Stimulated activated CD8-positive, alpha-beta memory T cell treated with anti-CD3 and anti-CD28 coated beads, Interleukin-12 subunit alpha, Interleukin-12 subunit beta, amount 100 ng/mL, for 4 hours (primary cell): ENCODE measurements around the gene FUOM.
A peak's percentile ranks its signal among the peaks of the same experiment; 100 is the strongest.
"Not testable (repeated sequence)": the region's sequence is repeated elsewhere in the genome, so short reads cannot be mapped to it uniquely, and the experiment has no call there.

Experiments used
- DNase-seq: peaks from one replicate; pipeline ENCODE4 v3.0.0-alpha.2; 2020; ENCODE audit warnings: low read depth

Gene FUOM

DNA sequence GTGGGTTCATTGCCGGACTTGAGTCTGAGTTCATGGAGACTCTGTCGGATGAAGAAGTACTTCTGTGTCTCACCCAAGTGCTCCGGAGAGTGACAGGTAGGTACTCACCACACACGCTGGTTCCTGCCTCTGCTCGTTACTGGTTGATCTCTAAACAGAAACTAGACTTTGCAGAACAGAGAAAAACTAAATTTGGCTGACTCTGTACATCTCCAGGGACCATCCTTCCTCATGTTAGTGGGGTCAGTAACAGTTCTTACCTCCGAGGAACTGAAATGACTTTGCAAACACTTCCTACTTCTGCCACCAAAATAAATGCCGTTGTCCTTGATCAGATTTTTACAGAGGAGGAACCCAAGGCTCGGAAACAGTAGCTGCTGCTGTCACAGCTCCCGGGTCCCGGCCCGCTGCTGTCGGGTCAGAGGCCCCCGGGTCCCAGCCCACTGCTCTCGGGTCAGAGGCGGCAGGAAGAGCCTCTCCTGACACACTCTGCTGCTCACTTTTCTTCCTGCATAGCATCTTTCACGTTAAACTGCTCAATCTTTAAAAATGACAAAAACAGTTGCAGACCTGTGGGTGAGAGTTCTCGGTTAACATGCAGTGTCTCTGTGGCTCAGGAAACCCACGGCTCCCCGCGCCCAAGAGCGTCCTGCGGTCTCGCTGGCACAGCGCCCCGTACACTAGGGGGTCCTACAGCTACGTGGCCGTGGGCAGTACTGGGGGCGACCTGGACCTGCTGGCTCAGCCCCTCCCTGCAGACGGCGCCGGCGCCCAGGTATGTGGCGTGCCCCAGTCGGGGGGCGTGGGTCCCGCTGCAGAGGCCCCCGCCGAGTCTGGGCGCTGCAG lies 31.4 kb upstream of the FUOM start:
- no peak for DNase-seq

DNA sequence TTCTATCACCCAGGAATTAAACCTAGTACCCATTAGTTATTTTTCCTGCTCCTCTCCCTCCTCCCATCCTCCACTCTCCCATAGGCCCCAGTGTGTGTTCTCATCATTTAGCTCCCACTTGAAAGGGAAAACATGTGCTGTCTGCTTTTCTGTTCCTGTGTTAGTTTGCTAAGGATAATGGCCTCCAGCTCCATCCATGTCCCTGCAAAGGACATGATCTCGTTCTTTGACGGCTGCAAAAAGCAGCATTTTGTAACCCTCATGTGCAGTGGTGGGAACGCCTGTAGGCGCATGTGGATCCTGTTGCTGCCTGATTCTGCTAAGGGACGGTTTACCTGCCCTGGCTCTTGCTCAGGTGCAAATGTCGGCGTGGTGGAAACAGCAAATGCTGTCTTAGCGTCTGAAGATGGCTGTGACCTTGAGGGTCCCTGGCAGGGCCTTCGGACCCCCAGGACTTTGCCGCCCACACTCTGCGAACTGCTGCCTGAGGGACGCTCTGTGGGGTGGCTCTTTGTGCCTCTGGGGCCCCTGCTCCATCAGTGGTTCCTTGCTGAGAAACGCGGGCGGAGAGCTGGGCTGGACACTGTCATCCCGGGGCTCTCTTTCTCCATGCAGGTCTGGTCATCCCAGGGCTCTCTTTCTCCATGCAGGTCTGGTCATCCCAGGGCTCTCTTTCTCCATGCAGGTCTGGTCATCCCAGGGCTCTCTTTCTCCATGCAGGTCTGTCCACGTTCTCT lies 30.6 kb upstream of the FUOM start:
- no peak for DNase-seq

DNA sequence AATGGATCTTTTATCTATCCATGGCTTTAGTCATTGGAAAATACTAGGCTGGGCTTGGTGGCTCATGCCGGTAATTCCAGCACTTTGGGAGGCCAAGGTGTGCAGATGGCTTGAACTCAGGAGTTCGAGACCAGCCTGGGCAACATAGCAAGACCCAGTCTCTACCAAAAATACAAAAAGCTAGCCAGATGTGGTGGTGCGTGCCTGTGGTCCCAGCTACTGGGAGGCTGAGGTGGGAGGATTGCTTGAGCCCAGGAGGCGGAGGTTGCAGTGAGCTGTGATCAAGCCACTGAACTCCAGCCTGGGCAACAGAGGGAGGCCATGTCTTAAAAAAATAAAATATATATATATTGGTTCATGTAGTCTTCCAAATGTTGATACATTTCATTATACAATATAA lies 29.1 kb upstream of the FUOM start:
- DNase-seq: not testable (repeated sequence)

DNA sequence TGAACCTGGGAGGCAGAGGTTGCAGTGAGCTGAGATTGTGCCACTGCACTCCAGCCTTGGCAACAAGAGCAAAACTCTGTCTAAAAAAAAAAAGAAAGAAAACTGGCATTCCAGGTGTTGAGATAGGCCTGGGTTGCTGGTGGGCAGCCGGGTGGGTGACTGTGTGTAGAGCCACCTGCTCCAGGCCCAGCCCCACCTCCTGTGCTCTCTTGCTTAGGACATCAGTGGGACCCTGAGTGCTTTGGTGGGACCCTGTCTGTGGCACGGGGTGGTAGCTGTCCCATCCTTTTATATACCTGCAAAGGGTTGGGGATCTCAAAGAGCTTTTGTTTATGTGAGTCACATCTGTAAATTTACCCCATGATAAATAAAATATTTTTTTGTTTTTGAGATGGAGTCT lies 27.4 kb upstream of the FUOM start:
- no peak for DNase-seq

DNA sequence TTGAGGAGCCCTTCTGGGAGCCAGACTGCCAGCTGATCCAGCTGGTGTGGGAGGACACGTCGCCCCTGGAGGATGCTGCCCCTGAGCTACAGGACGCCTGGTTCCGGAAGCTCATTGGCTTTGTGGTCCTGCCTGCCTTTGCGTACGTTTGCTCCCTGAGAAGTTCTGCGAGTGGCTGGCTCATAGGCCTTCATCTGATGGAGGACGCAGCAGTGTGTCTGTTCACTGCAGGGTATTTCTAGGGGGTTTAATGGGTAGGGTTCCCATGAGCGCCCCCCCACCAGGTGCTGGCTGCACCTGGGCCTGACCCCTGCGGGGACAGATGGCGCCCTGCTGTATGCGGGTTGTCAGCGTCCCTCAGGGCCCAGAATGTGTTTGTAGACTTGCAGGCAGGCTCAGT lies 26.3 kb upstream of the FUOM start:
- DNase-seq: no peak

DNA sequence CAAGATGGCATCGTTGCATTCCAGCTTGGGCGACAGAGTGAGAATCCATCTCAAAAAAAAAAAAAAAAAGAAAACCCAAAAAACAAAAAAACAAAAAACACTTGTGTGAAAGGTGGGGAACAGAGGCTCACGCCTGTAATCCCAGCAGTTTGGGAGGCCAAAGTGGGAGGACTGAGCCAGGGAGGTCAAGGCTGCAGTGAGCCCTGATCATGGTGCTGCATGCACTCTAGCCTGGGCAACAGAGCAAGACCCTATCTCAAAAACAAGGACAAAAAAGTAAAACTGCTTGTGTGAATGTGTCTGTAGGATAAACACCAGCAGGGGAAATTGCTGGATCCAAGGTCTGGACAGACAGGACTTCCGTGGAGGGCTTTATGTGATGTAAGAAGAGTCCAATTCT lies 25.7 kb upstream of the FUOM start:
- DNase-seq: no peak

DNA sequence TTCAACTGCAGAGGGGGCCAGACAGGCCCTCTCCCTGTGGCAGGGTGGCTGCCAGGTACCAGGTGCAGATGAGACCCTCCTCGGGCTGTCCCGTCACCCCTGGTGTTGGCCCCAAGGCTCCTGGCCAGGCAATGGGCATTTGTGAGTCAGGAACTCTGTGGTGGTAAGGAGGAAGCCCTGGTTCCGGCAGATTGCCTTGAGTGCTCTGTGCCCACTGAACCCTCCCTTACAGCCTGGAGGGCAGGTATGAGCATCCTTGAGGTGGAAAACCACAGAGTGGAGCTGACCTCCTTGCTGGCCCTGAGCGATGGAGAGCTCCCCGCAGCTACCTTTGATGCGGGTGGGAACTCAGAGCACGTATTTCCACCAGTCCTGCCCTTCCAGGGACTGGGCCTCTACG lies 23.2 kb upstream of the FUOM start:
- DNase-seq: no peak

DNA sequence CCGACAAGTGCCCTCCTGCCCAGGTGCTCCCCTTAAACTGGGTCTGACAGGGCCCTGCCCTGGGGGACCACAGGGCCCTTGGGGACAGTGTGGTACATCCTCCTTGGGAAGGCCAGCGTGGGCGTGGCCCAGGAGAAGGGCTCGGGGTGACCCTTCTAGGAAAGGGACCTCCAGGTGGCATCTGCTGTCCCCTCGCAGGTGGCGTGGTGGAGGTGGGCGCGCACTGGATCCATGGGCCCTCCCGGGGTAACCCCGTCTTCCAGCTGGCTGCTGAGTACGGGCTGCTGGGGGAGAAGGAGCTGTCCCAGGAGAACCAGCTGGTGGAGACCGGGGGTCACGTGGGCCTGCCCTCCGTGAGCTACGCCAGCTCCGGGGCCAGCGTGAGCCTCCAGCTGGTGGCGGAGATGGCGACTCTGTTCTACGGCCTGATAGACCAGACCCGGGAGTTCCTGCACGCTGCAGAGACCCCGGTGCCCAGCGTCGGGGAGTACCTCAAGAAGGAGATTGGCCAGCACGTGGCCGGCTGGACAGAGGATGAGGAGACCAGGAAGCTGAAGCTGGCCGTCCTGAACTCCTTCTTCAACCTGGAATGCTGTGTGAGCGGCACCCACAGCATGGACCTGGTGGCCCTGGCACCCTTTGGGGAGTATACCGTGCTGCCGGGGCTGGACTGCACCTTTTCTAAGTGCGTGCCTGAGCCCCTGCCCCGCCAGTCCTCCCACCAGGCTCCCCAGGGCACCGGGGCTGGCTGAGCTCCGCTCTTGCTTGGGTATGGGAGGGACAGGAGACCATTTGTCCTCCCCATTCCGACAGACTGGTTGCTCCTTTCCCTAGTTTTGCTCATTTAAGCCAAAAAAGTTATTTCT lies 22.2 kb upstream of the FUOM start:
- no peak for DNase-seq

DNA sequence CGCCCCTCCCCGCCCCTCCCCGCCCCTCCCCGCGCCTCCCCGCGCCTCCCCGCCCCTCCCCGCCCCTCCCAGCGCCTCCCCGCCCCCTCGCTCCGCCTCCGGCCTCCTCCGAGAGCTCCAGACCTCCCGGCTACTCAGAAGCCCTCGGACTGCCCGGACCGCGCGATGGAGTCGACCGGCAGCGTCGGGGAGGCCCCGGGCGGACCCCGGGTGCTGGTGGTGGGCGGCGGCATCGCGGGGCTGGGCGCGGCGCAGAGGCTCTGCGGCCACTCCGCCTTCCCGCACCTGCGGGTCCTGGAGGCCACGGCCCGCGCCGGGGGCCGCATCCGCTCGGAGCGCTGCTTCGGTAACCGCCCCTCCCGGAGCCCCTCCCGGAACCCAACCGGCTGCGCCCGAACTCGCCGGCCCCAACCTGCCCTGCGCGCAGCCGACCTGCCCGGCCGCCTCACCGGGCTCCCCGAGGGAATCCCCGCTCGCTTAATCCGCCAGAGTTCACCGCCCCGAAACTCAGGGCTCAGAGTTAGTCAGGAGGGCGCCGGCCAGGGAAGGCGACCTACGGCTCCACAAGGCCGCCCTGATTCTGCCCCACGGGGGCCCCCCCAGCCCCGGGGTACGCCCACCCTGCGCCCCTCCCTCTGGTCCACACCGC lies 21.5 kb upstream of the FUOM start, which contains the start of gene PAOX:
Gene PAOX, plus strand, starts transcription at position 111 of the 649 bp plus-strand sequence. Its CDS starts 55 bp downstream, at position 166.
- DNase-seq: peak; percentile 42

DNA sequence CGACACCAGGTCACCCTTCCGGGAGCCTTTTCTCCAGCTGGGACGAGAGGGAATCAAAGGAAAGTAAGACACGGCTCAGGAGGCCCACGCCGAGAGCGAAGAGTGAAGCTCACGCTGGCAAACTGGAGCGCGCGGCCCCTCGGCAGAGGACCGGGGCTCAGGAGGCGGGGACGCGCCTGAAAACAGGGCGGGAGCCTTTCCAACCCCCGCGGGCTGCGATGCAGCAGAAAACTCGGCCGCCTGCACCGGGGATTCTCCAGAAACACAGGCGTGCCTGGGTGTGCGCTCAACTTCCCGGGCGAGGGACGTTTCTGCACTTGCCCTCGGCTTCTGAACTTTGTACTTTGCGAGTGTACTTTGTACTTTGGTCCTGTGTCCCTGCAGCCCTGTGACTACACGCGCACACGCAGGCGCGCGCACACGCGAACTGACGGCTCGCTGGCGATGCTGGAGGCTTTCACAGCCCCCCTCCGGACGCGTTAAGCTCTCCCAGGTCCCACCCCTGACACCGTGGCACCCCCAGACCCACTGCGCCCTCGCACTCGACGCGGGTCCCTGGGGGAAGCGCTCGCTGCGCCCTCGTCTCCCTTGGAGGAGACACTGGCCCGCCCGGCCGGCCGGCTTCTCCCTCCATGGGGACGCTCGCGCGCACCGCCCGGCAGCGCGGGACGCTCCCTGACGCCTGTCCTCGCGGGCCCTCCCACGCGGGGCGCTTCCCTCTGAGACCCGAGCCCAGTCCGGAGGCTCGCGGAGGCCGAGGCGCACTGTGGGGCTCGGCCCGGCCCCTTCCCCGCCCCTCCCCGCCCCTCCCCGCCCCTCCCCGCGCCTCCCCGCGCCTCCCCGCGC lies 20.7 kb upstream of the FUOM start:
- peak; percentile 40 for DNase-seq

DNA sequence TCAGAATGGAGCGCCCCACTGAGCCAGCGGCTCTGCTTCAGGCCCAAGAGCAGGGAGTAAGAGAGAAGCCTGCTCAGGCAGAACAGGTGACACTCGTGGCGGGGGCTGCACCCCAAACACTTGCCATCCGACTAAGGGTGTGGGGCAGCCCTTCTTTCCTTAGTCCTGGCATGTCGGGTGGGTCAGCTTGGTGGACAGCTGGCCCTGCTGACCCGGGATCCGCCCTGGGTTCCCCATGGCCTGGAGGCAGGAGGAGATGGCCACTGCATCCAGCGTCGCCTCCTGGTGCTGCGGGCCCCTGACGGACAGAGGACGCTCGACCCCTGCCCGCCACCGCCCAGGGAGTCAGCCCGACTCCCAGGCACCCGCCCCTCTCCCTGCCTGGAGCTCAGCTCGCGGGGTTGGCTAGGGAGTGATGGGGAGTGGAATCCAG lies 20.0 kb upstream of the FUOM start:
- no peak for DNase-seq

DNA sequence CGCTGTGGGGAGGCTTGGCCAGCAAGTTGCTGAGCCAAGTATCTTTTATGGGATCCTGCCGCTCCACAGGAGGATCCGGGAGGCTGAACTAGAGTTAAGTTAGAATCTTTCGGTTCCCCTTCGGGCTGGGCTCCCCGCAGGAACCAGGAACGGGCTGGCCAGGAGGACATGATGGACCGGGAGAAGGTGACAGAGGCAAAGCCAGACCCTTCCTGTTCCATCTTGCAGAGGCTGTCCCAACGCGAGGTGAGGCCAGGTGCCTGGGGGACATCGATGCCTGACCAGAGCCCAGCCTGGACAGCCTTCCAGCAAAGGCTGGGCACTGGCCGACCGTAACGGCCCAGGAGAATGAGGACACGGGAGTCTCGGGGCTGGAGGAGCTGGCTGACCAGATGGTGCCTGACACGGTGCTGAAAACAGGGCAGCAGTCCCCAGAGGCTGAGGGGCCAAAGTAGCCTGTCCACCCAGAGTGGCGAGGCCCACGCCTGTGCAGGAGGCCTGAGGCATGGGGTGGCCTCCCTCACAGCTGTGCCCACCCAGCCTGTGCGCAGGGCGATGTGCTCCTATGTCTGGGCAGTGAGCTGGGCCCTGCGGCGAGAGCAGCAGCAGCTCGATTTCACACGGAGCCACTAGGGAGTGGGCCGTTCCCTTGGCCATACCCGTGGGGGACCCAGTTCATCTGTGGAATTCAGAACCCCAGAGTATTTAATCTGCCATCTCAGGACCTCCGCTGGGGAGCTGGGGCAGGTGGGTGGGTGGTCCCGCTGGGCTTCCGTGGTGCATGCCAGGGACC lies 19.4 kb upstream of the FUOM start:
- no peak for DNase-seq

DNA sequence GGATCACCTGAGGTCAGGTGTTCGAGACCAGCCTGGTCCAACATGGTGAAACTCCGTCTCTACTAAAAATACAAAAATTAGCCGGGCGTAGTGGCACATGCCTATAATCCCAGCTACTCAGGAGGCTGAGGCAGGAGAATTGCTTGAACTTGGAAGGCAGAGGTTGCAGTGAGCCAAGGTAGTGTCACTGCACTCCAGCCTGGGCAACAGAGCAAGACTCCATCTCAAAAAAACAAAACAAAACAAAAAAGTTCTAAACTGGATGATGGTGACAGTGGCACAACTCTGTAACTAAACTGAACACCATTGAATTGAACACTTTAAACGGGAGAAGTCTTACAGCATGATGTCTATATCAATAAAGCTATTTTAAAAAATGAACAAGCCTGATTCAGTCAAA lies 18.4 kb upstream of the FUOM start:
- DNase-seq: not testable (repeated sequence)

DNA sequence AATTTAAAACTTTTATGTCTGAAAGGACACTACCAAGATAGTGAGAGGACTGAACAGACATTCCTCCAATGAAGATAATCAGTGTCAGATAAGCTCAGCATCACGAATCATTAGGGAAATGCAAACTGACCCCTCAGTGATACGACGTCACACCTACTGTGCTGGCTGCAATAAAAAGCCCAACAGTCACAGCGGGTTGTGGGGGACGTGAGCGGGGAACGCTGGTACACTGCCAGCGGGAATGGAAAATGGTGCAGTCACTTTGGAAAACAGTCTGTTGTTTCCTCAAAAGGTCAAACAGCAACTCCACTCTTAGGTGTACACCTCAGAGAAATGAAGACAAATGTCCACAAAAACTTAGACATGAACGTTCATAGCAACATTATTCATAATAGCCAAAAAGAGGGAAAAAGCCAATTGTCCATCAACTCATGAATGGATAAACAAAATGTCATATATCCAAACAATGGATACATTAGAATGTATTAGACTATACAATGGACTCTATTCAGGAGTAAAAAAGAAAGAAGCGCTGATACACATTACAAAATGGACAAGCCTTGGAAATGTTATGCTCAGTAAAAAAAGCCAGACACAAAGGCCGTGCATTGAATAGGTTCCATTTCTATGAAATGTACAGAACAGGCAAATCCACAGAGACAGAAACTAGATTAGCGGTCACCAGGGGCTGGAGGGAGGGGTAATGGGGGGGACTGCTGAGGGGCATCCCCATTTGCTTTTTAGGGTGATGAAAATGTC lies 17.7 kb upstream of the FUOM start:
- DNase-seq: no peak

DNA sequence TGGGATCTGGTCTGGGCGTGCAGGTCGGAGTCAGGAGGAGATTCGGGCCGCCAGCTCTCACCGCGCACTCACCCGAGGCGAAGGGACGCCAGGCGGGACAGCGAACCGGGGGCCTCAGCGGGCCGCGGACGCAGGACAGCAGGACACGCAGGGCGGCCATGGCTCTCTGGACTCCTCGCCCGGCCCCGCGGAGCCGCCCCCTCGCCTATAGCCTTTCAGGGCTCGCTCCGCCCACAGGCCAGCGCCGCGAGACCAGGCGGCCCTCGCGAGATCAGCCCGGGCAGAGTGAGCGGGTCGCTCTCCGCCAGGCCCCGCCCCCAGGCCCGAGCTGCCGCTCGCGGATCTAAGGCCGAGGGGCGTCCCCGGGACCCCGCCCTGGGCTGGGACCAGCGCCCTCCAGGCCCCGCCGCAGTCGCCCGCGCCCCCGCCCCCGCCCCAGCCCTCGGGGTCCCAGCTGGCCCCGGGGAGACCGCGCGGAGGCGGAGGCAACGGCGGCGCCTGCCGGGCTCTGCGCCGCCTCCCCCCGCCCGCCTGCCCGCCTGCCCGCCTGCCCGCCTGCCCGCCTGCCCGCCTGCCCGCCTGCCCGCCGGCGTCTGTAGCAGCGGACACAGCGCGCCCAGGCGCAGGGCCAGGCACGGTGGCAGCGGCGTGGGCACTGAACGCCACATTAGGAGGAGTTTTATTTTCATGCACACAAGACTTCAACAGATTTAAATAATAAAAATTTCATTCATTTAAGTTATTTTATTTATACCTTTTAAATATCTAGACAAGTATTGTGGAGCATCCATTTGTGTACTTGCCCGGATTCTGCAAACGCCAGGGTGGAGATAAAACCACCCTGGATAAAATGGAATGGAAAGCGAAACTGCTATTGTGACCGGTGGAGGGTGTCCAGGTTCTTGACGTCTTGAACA lies 15.6 kb upstream of the FUOM start, which contains the start of gene ECHS1:
Gene ECHS1, minus strand, starts transcription at position 181 of the 917 bp plus-strand sequence. Its CDS starts 21 bp downstream, at position 160.
- DNase-seq: peak; percentile 92

DNA sequence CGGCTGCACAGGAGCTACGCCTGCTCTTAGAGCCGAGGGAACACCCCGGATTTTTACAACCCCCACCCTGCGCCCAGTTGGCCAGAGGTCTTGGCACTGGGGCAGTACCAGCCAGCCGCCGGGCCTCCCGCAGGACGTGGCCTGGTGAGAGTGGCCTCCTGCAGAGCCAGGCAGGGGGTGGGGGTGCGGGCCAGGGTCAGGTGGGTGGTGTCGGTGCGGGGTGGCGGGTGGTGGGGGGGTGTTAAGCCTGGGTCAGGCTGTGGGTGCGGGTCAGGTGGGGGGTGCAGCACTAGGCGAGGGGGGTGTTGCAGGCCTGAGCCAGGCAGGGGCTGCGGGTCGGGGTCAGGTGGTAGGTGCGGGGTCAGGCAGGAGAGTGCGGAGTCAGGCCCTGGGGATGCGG lies 14.7 kb upstream of the FUOM start:
- DNase-seq: no peak

DNA sequence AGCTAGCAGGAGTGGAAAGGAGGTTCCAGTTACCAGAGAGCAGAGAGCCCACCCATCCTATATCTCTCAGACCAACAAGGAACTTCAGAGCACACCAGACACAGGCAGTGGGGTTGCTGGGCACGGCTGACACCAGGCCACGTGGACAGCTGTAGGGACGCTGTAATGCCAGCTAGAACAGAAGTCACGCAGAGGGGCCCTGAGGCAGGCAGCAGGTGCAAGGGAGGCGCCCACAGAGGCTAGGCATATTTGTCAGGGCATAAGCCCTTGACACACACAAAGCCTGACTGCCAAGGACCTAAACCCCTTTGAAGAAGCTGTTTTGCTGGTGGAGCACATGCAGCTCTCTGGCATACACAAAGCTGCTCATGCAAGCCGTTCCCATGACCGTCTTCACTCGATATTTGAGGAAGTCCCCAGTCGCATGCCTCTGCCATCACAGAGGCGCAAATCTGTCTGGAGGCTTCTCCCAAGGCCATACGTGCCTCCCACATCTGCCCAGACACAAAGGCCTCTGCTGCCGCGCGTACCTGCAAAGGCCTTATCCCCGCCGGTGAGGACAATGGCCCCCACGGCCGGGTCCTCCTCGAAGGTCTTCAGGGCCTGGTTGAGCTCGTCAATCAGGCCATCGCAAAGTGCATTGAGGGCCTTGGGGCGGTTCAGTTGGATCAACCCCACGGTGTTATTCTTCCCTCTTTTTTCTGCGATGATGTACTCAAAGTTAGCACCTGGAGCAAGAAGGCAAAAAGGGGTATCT lies 12.4 kb upstream of the FUOM start:
- DNase-seq: no peak
